T-helper 2 cell treated with Interferon-gamma antibody and Interleukin-4, amounts not matched to agents 100 ng/mL and 5 ng/mL, for 36 hours (primary cell): ENCODE results near the gene CDYL2. TPM values are rescaled to one million over a fixed set of nuclear protein-coding genes. Genes with fewer than 3 reads are reported as not detected.

ENCODE experiments used
- intact Hi-C: fragments of 100-400 bp; cut with micrococcal nuclease; formaldehyde crosslinking; loops from one replicate; pipeline ENCODE4 v1.15.1; 2023
- total RNA-seq: library from RNA; stranded (reverse); gene quantifications from 2 replicates; pipeline ENCODE4 v1.2.3, GENCODE V29; 2022

The CDYL2 gene
- total RNA-seq, 1 donor from 2014 or later, result 30.9 TPM

- intact Hi-C loops, result no loop called here
Observed at GRCh38 chr16:80563066-80563465, 241.3 kb downstream of the CDYL2 start.

GRCh38 chr16:80559369-80559768 is 245.0 kb downstream of the CDYL2 start:
- intact Hi-C loops, result no loop called here

DNA sequence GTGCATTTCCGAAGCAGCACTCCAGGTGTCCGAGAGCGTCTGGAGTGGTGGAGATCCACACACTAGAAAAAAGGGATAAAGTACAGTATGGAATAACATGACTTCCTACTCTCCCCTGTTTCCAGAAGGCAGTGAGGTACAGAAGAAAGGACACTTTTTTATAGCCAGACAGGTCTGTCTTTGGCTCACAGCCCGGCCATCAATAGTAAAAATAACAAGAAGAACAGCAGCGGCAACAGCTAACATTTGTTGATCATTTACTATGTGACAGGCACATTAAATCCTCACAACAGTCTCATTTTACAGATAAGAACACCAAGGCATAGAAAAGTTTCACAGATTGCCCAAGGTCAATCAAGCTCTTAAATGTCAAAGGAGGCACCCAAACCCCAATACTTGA is 247.4 kb downstream of the CDYL2 start:
- intact Hi-C loops, result no loop called here

DNA sequence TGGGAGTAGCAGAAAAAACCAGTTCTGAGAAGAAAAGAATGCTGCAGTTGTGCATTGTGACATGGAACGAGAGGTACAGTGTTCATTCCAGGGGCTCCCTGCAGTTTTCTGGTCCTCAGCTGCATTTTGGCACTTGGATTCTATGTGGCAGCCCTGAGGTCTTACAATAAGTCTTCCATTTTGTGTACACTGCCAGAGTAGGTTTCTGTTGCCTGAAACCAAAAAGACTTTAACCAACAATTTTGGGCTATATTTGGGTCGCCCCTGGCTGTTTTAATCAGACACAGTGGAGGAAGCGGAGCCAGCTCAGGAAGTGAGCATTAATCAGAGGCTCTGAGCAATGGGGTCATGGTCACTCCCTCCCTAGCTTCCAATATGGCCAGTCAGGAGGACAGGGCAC is 247.9 kb downstream of the CDYL2 start:
- intact Hi-C loops, result no loop called here

DNA sequence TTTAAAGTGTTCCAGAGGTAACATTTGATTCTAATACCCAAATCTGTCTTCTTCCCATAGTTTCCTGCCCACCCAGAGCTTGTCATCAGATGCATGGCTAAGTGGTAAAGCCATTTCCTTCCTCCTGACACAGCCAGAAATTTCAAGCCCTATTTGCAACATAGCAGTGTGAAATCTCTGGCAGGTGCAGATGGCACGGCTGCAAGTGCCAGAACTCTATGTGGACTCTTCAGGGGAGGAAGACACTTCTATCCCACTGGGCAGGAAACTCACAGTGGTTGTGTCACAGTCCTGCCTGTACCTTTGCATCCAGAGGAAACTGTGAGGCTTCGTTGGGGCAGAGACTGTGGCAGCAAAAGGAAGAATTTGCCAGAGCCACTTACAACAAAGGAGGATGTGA is 250.4 kb downstream of the CDYL2 start:
- intact Hi-C loops, result no loop called here

GRCh38 chr16:80552277-80552676 is 252.1 kb downstream of the CDYL2 start:
- intact Hi-C loops, result no loop called here

Other genes with a start within 250 kb of the CDYL2 start
- gene CMC2, start 202.3 kb upstream of the CDYL2 start, total RNA-seq, result 84.4 and 93.3 TPM in 2 replicates
- 55.5 and 57.4 TPM in 2 replicates for gene CENPN, start 202.6 kb upstream of the CDYL2 start, total RNA-seq
- 26.7 and 28.4 TPM in 2 replicates for gene ATMIN, start 231.2 kb upstream of the CDYL2 start, total RNA-seq